Gastroesophageal sphincter (tissue), 4 donors: ENCODE measurements around the gene TENT5C. TPM values are rescaled to one million over a fixed set of nuclear protein-coding genes. Genes with fewer than 3 reads are reported as not detected.

ENCODE experiments used
- ATAC-seq: fragments of 150-250 bp; one replicate; pipeline ENCODE4 v1.9.1; 2016; ENCODE audit warnings: mild to moderate bottlenecking, moderate library complexity
- H3K27ac ChIP-seq, 4 donors: fragments of 200-600 bp; sonication (generic) in 3 of 4; 1 replicate in 3 of 4; 2 replicates in 1 of 4; pipeline ENCODE4 v1.5.1; 2016 to 2019
- H3K27me3 ChIP-seq: fragments of 200-600 bp; sonication (generic); one replicate; pipeline ENCODE4 v1.5.1; 2019
- H3K36me3 ChIP-seq, 2 donors: fragments of 200-600 bp; sonication (generic); one replicate each; pipeline ENCODE4 v1.5.1; 2019; ENCODE audit warnings: control low read depth in 1 of 2
- H3K4me1 ChIP-seq, 3 donors: fragments of 200-600 bp; sonication (generic); 1 replicate in 2 of 3; 2 replicates in 1 of 3; pipeline ENCODE4 v1.5.1; 2016 to 2019; ENCODE audit warnings: control low read depth in 2 of 3
- H3K4me3 ChIP-seq, 2 donors: fragments of 200-600 bp; sonication (generic); one replicate each; pipeline ENCODE4 v1.5.1; 2019; ENCODE audit warnings: mild to moderate bottlenecking in 1 of 2, moderate library complexity in 1 of 2
- H3K9me3 ChIP-seq, 3 donors: fragments of 200-600 bp; sonication (generic); one replicate each; pipeline ENCODE4 v1.5.1; 2017 to 2019; ENCODE audit warnings: control low read depth in 2 of 3
- CTCF ChIP-seq, 4 experiments: fragments of 200-600 bp in 2 of 4; fragments of 450-650 bp in 2 of 4; sonication (generic) in 1 of 4; IDR thresholded peaks; one replicate each; pipeline ENCODE4 v1.5.1; 2017 to 2019; ENCODE audit warnings: antibody characterized with exemption in 4 of 4, mild to moderate bottlenecking in 2 of 4, moderate library complexity in 2 of 4
- EP300 ChIP-seq: sonication (generic); formaldehyde crosslinking; IDR thresholded peaks from one replicate; pipeline ENCODE4 v1.6.1; 2017; ENCODE audit warnings: antibody characterized with exemption, mild to moderate bottlenecking
- POLR2A ChIP-seq, 2 donors: fragments of 450-650 bp; IDR thresholded peaks; one replicate each; pipeline ENCODE4 v1.6.1; 2017; ENCODE audit warnings: antibody characterized with exemption in 2 of 2, mild to moderate bottlenecking in 2 of 2, moderate library complexity in 1 of 2
- POLR2AphosphoS5 ChIP-seq: sonication (generic); formaldehyde crosslinking; IDR thresholded peaks from one replicate; pipeline ENCODE4 v1.6.1; 2017; ENCODE audit warnings: antibody characterized with exemption
- WGBS, 2 donors: methylation state at CpG; one replicate each; pipeline ENCODE4 v1.1.5; 2018; ENCODE audit warnings: low coverage in 1 of 2; 5-methylcytosine and 5-hydroxymethylcytosine counted together
- total RNA-seq, 4 donors: library from RNA; depleted of rRNA; stranded (reverse); fragments of >200 nt; gene quantifications; one replicate each; pipeline ENCODE4 v1.1.0, GENCODE V29; 2016

Gene TENT5C
- total RNA-seq, 4 donors from 2014 or later, result 1.5 to 6.1 (median 3.2) TPM

DNA sequence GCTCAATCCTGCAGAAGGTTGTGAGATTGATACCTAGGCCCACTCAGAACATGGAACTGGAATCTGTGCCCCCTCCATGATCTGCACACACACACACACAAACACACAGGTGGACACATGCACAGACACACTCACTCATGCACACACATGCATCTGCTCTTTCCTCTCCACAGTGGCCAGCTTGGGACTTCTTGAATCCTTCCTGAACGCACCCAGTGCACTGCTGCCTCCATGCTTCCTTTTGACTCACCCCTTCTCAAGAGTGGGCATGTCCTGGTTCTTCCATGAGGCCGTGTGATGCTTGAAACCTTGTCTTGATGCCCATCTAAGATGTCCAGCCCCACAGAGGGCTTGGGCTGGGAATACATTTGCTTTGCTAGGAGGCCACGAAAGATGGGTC is 25.4 kb upstream of the TENT5C start:
- no peak for ATAC-seq
- Histone ChIP-seq H3K27ac (no peak overlapping the region), H3K9me3 (no peaks in the 10 kb centered on the region), H3K36me3 (no peaks in the 10 kb centered on the region), H3K4me3 (no peak overlapping the region), H3K27me3 (no peaks in the 10 kb centered on the region), H3K4me1 (peaks cover 0 to 8% (median 0%) of the 10 kb centered on the region in 3 donors)
- TF ChIP-seq EP300 (no peak), POLR2A (IDR thresholded peaks at IDR 0.05) (no peak), CTCF (IDR thresholded peaks at IDR 0.05) (no peak), POLR2AphosphoS5 (no peak)
- WGBS, 2 donors, result 100% methylated on average over 2 of the region's 3 CpGs; no CpG with 5 or more reads in 1 of the 2 donors

DNA sequence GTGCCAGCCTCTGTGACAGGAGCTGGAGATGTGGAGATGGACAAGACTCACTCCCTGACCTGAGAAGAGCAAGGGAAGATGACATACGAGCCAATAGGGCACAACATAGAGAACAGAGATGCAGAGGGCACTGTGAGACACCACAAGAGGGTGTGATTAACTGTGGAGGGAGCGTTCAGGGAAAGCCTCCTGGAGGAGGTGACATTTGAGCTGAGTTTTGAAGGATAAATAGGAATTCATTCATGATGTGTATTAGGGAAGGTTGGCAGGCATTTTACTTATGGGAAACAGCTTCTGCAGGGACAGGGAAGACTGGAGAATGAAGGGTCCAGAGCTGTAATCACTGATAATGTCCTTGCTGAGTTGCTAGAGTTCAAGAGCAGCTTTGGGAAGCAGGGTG is 25.0 kb upstream of the TENT5C start:
- Histone ChIP-seq H3K4me1 (peaks cover 0 to 8% (median 0%) of the 10 kb centered on the region in 3 donors), H3K4me3 (no peak overlapping the region), H3K9me3 (no peaks in the 10 kb centered on the region), H3K27me3 (no peaks in the 10 kb centered on the region), H3K27ac (no peak overlapping the region), H3K36me3 (no peaks in the 10 kb centered on the region)
- no peak for ATAC-seq
- 68 to 94% methylated on average over 2 of the region's 2 CpGs for WGBS, 2 donors
- TF ChIP-seq POLR2A (IDR thresholded peaks at IDR 0.05), result no peak
- no peak for TF ChIP-seq CTCF (IDR thresholded peaks at IDR 0.05)
- TF ChIP-seq POLR2AphosphoS5, result no peak
- no peak for TF ChIP-seq EP300

- Histone ChIP-seq H3K9me3 (no peaks in the 10 kb centered on the region), H3K27me3 (no peaks in the 10 kb centered on the region), H3K4me1 (peaks cover 0 to 8% (median 0%) of the 10 kb centered on the region in 3 donors), H3K36me3 (no peaks in the 10 kb centered on the region), H3K27ac (no peak overlapping the region), H3K4me3 (no peak overlapping the region)
- ATAC-seq, result no peak
- WGBS, 2 donors, result 80 to 86% methylated on average over 1 to 8 of the region's 10 CpGs
- no peak for TF ChIP-seq POLR2A (IDR thresholded peaks at IDR 0.05)
- no peak for TF ChIP-seq CTCF (IDR thresholded peaks at IDR 0.05)
Observed at GRCh38 chr1:117581391-117581943, 24.4 kb upstream of the TENT5C start.

GRCh38 chr1:117582451-117582850 is 23.4 kb upstream of the TENT5C start:
- Histone ChIP-seq H3K27me3 (no peaks in the 10 kb centered on the region), H3K9me3 (no peaks in the 10 kb centered on the region), H3K4me1 (peaks cover 0 to 8% (median 0%) of the 10 kb centered on the region in 3 donors), H3K27ac (no peak overlapping the region), H3K36me3 (no peaks in the 10 kb centered on the region), H3K4me3 (no peak overlapping the region)
- WGBS, 2 donors, result 40 to 87% methylated on average over 1 to 3 of the region's 3 CpGs
- ATAC-seq, result no peak
- no peak for TF ChIP-seq POLR2A (IDR thresholded peaks at IDR 0.05)
- TF ChIP-seq EP300, result no peak
- TF ChIP-seq CTCF (IDR thresholded peaks at IDR 0.05), result no peak
- TF ChIP-seq POLR2AphosphoS5, result no peak

DNA sequence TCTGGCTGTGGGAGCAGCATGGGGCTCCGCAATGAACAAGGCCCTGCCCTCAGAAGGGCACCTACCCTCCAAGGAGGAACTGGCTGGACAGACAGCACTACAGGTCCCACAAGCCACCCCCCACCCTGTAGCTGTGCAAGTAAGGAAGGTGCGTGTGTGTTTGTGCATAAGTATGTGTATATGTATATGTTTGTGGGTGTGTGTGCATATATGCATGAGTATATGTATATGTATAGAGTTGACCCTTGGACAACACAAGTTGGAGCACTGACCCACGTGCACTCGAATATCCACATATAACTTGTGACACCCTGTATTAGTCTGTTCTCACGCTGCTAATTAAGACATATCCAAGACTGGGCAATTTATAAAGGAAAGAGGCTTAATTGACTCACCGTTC is 22.6 kb upstream of the TENT5C start:
- no peak overlapping the region for H3K4me3 ChIP-seq
- H3K27ac ChIP-seq, result no peak overlapping the region
- TF ChIP-seq POLR2A (IDR thresholded peaks at IDR 0.05) (no peak), CTCF (IDR thresholded peaks at IDR 0.05) (no peak), EP300 (no peak), POLR2AphosphoS5 (no peak)
- no peaks in the 10 kb centered on the region for H3K9me3 ChIP-seq
- H3K27me3 ChIP-seq, result no peaks in the 10 kb centered on the region
- 88 to 97% methylated on average over 4 of the region's 6 CpGs for WGBS, 2 donors
- peaks cover 0 to 8% (median 0%) of the 10 kb centered on the region in 3 donors for H3K4me1 ChIP-seq
- no peak for ATAC-seq
- H3K36me3 ChIP-seq, result no peaks in the 10 kb centered on the region
